Upper lobe of left lung (tissue), 4 donors: Measurements from ENCODE around the gene CACNA2D1.

Source experiments
- EP300 ChIP-seq, 4 donors: sonication (generic); formaldehyde crosslinking; IDR thresholded peaks; one replicate each; pipeline ENCODE4 v1.5.1; 2017; ENCODE audit warnings: antibody characterized with exemption in 4 of 4, control low read depth in 2 of 4
- POLR2A ChIP-seq, 4 donors: fragments of 450-650 bp; IDR thresholded peaks; one replicate each; pipeline ENCODE4 v1.5.1; 2016 to 2017; ENCODE audit warnings: antibody characterized with exemption in 4 of 4, mild to moderate bottlenecking in 2 of 4
- POLR2AphosphoS5 ChIP-seq, 2 donors: sonication (generic); formaldehyde crosslinking; IDR thresholded peaks; one replicate each; pipeline ENCODE4 v1.5.1; 2017; ENCODE audit warnings: antibody characterized with exemption in 2 of 2
- TF ChIP-seq, protein P1 (sequence below), 6 experiments: fragments of 450-650 bp in 4 of 6; fragments of 200-600 bp in 2 of 6; sonication (generic) in 2 of 6; IDR thresholded peaks; one replicate each; pipeline ENCODE4 v1.5.1; 2016 to 2019; ENCODE audit warnings: antibody characterized with exemption in 6 of 6

DNA sequence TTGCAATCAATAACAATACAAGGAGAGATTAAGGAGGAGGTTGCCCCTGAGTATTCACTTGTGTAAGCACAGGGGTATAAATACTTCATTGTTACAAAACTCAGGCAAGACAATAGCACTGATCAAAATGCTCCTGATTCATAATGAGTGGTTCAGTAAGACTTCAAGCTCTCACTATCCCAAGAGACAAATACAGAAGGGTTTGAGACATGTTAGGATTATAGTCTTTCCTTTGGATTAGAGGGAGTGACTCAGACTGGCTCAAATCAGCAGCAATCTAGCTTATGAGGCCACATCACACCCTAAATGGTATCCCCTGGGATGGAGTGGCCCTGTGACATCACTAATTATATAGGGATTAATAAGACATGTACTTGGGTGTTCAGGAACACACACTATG is 506.5 kb downstream of the CACNA2D1 start:
- TF ChIP-seq POLR2A (IDR thresholded peaks at IDR 0.05): no peak
- TF ChIP-seq, protein P1, sequence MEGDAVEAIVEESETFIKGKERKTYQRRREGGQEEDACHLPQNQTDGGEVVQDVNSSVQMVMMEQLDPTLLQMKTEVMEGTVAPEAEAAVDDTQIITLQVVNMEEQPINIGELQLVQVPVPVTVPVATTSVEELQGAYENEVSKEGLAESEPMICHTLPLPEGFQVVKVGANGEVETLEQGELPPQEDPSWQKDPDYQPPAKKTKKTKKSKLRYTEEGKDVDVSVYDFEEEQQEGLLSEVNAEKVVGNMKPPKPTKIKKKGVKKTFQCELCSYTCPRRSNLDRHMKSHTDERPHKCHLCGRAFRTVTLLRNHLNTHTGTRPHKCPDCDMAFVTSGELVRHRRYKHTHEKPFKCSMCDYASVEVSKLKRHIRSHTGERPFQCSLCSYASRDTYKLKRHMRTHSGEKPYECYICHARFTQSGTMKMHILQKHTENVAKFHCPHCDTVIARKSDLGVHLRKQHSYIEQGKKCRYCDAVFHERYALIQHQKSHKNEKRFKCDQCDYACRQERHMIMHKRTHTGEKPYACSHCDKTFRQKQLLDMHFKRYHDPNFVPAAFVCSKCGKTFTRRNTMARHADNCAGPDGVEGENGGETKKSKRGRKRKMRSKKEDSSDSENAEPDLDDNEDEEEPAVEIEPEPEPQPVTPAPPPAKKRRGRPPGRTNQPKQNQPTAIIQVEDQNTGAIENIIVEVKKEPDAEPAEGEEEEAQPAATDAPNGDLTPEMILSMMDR (IDR thresholded peaks at IDR 0.05): no peak
- TF ChIP-seq EP300 (IDR thresholded peaks at IDR 0.05): no peak
- no peak for TF ChIP-seq POLR2AphosphoS5 (IDR thresholded peaks at IDR 0.05)
